MCF 10A (cell line): Measurements from ENCODE around the gene GSE1. TPM values are rescaled to one million over a fixed set of nuclear protein-coding genes. Genes with fewer than 3 reads are reported as not detected.

Experiments
- BruUV-seq: library from RNA; stranded (reverse); fragments of 400-500 nt; replicated peaks from 2 replicates; lab custom pipeline; 2021; lab: Mats Ljungman, UMichigan
- CTCF ChIA-PET: fragments of 300-600 bp; sonication (Branson Sonifier 250); formaldehyde crosslinking; extraction: SDS; loops from one replicate; lab custom pipeline; 2021; ENCODE audit warnings: antibody characterized with exemption, inconsistent platforms; lab: Yijun Ruan, JAX
- POLR2A ChIA-PET: fragments of 300-600, 350-650 bp; sonication (Branson Sonifier 250); formaldehyde crosslinking; extraction: SDS; loops from one replicate; lab custom pipeline; 2020; ENCODE audit warnings: antibody characterized with exemption, inconsistent platforms; lab: Yijun Ruan, JAX
- DNase-seq: peaks from one replicate; pipeline ENCODE4 v3.0.0-alpha.2; 2018; ENCODE audit not compliant: unreplicated experiment
- H3K27ac Mint-ChIP-seq: one replicate; pipeline ENCODE4 v1.8.0; 2022; ENCODE audit warnings: mild to moderate bottlenecking, low read depth, mixed read lengths; ENCODE audit not compliant: unreplicated experiment
- H3K27me3 Mint-ChIP-seq: one replicate; pipeline ENCODE4 v1.8.0; 2022; ENCODE audit warnings: mixed read lengths; ENCODE audit not compliant: insufficient read depth, unreplicated experiment
- H3K36me3 Mint-ChIP-seq: one replicate; pipeline ENCODE4 v1.8.0; 2022; ENCODE audit warnings: mild to moderate bottlenecking, moderate library complexity, mixed read lengths; ENCODE audit not compliant: insufficient read depth, unreplicated experiment
- H3K4me1 Mint-ChIP-seq: one replicate; pipeline ENCODE4 v1.8.0; 2022; ENCODE audit warnings: mixed read lengths; ENCODE audit not compliant: insufficient read depth, unreplicated experiment
- H3K4me3 Mint-ChIP-seq: one replicate; pipeline ENCODE4 v1.8.0; 2022; ENCODE audit warnings: mild to moderate bottlenecking, moderate library complexity, mixed read lengths; ENCODE audit not compliant: unreplicated experiment
- H3K9me3 Mint-ChIP-seq: one replicate; pipeline ENCODE4 v1.8.0; 2022; ENCODE audit warnings: mixed read lengths; ENCODE audit not compliant: unreplicated experiment
- CTCF ChIP-seq: fragments of 200-600 bp; IDR thresholded peaks from one replicate; pipeline ENCODE4 v1.8.0; 2022; ENCODE audit warnings: antibody characterized with exemption, mild to moderate bottlenecking; ENCODE audit not compliant: unreplicated experiment
- intact Hi-C: fragments of 100-400 bp; cut with micrococcal nuclease; formaldehyde crosslinking; loops from 2 replicates; pipeline ENCODE4 v1.14.1; 2022
- total RNA-seq: library from RNA; stranded (reverse); gene quantifications from 2 replicates; pipeline ENCODE4 v1.2.3, GENCODE V29; 2022

GSE1 gene
- total RNA-seq, 1 experiment from 2014 or later: 52.9 TPM

- POLR2A ChIA-PET: no interaction called here
- H3K9me3 Mint-ChIP-seq: no peaks in the 10 kb centered on the region
- intact Hi-C loops: no loop called here
- H3K4me1 Mint-ChIP-seq: no peaks in the 10 kb centered on the region
- H3K36me3 Mint-ChIP-seq: peaks cover 18% of the 10 kb centered on the region
- no peak for DNase-seq
- TF ChIP-seq CTCF: no peak
- no peak overlapping the region for H3K27ac Mint-ChIP-seq
- CTCF ChIA-PET: no interaction called here
- no TSS peak for BruUV-seq
- no peaks in the 10 kb centered on the region for H3K27me3 Mint-ChIP-seq
- no peak overlapping the region for H3K4me3 Mint-ChIP-seq
Measured at GRCh38 chr16:85594978-85595661, 18.0 kb upstream of the GSE1 start.

GRCh38 chr16:85595812-85596502 lies 17.2 kb upstream of the GSE1 start:
- H3K4me3 Mint-ChIP-seq: no peak overlapping the region
- TF ChIP-seq CTCF: no peak
- ChIA-PET CTCF (interaction anchor here (0.5 to 0.6 kb wide), 2 partner anchors 340 to 343 kb away, joined by 3 read pairs; no protein-coding TSS in a partner anchor), POLR2A (no interaction called here)
- no peaks in the 10 kb centered on the region for H3K27me3 Mint-ChIP-seq
- intact Hi-C loops: no loop called here
- no peak for DNase-seq
- H3K36me3 Mint-ChIP-seq: peaks cover 18% of the 10 kb centered on the region
- H3K27ac Mint-ChIP-seq: no peak overlapping the region
- H3K4me1 Mint-ChIP-seq: no peaks in the 10 kb centered on the region
- BruUV-seq: no TSS peak
- H3K9me3 Mint-ChIP-seq: no peaks in the 10 kb centered on the region

GRCh38 chr16:85598141-85598540 lies 15.0 kb upstream of the GSE1 start:
- POLR2A ChIA-PET: interaction anchor here (0.6 to 1.0 kb wide), 2 partner anchors 40 to 232 kb away, joined by 3 read pairs; no protein-coding TSS in a partner anchor

More at GRCh38 chr16:85598141-85598540, 15.0 kb upstream of the GSE1 start:
- Mint-ChIP-seq H3K27ac (no peak overlapping the region), H3K27me3 (no peaks in the 10 kb centered on the region), H3K4me3 (no peak overlapping the region), H3K36me3 (peaks cover 24% of the 10 kb centered on the region), H3K4me1 (no peaks in the 10 kb centered on the region), H3K9me3 (no peaks in the 10 kb centered on the region)
- intact Hi-C loops: no loop called here
- TF ChIP-seq CTCF: no peak
- no peak for DNase-seq
- CTCF ChIA-PET: interaction anchor here (0.6 to 1.4 kb wide), 4 partner anchors 9 to 344 kb away, joined by 3 to 4 read pairs (median 4); no protein-coding TSS in a partner anchor
- BruUV-seq: no TSS peak
